H9 (cell line): Measurements from ENCODE around the gene ZAP70. TPM values are rescaled to one million over a fixed set of nuclear protein-coding genes. Genes with fewer than 3 reads are reported as not detected.

Experiments used
- DNase-seq: peaks from one replicate; pipeline ENCODE4 v3.0.0-alpha.2; 2017
- H2AFZ ChIP-seq: one replicate; pipeline ENCODE4 v1.6.1; 2013; ENCODE audit warnings: mild to moderate bottlenecking, low read length, control low read depth, moderate library complexity
- H2AK5ac ChIP-seq: 2 replicates; pipeline ENCODE4 v1.6.1; 2013; ENCODE audit warnings: low read length, control low read depth, mixed read lengths; ENCODE audit not compliant: insufficient read length
- H2BK120ac ChIP-seq: one replicate; pipeline ENCODE4 v1.6.1; 2013; ENCODE audit warnings: low read depth, mild to moderate bottlenecking, low read length, control low read depth, inconsistent platforms; ENCODE audit not compliant: poor library complexity, severe bottlenecking
- H2BK12ac ChIP-seq: 2 replicates; pipeline ENCODE4 v1.6.1; 2013; ENCODE audit warnings: low read length, control low read depth, mixed read lengths, low read depth; ENCODE audit not compliant: insufficient read length
- H2BK15ac ChIP-seq: 2 replicates; pipeline ENCODE4 v1.6.1; 2013; ENCODE audit warnings: low read depth, low read length, control low read depth
- H2BK20ac ChIP-seq: one replicate; pipeline ENCODE4 v1.6.1; 2013; ENCODE audit warnings: low read depth, mild to moderate bottlenecking, low read length, control low read depth, inconsistent platforms; ENCODE audit not compliant: poor library complexity, severe bottlenecking
- H2BK5ac ChIP-seq: 2 replicates; pipeline ENCODE4 v1.6.1; 2013; ENCODE audit warnings: low read length, control low read depth, mixed read lengths; ENCODE audit not compliant: insufficient read length
- H3K14ac ChIP-seq: 2 replicates; pipeline ENCODE4 v1.6.1; 2013; ENCODE audit warnings: low read length, control low read depth; ENCODE audit not compliant: insufficient read depth
- H3K18ac ChIP-seq: 2 replicates; pipeline ENCODE4 v1.6.1; 2013; ENCODE audit warnings: low read depth, mild to moderate bottlenecking, mixed read lengths, low read length, control low read depth; ENCODE audit not compliant: insufficient read length
- H3K23ac ChIP-seq: 2 replicates; pipeline ENCODE4 v1.6.1; 2013; ENCODE audit warnings: low read length, control low read depth, mixed read lengths, low read depth; ENCODE audit not compliant: insufficient read length
- H3K23me2 ChIP-seq: 2 replicates; pipeline ENCODE4 v1.6.1; 2013; ENCODE audit warnings: low read depth, mild to moderate bottlenecking, mixed read lengths, low read length, control low read depth; ENCODE audit not compliant: insufficient read length, poor library complexity, severe bottlenecking
- H3K27ac ChIP-seq: 2 replicates; pipeline ENCODE4 v1.5.1; 2013; ENCODE audit warnings: low read length, control low read depth, mixed read lengths, low read depth; ENCODE audit not compliant: insufficient read length
- H3K27me3 ChIP-seq: 2 replicates; pipeline ENCODE4 v1.6.1; 2013; ENCODE audit warnings: low read length, control low read depth, inconsistent platforms; ENCODE audit not compliant: insufficient read depth
- H3K4ac ChIP-seq: 2 replicates; pipeline ENCODE4 v1.6.1; 2013; ENCODE audit warnings: low read depth, mild to moderate bottlenecking, control low read depth, inconsistent platforms, low read length, moderate library complexity
- H3K4me1 ChIP-seq: 2 replicates; pipeline ENCODE4 v1.6.1; 2013; ENCODE audit warnings: low read length, control low read depth, inconsistent platforms; ENCODE audit not compliant: insufficient read depth
- H3K4me2 ChIP-seq: 2 replicates; pipeline ENCODE4 v1.6.1; 2013; ENCODE audit warnings: low read length, control low read depth, mixed read lengths; ENCODE audit not compliant: insufficient read length, insufficient read depth
- H3K56ac ChIP-seq: 2 replicates; pipeline ENCODE4 v1.6.1; 2013; ENCODE audit warnings: low read depth, mild to moderate bottlenecking, mixed read lengths, low read length, control low read depth; ENCODE audit not compliant: insufficient read length
- H3K79me1 ChIP-seq: 2 replicates; pipeline ENCODE4 v1.6.1; 2013; ENCODE audit warnings: low read depth, mild to moderate bottlenecking, moderate library complexity, low read length, control low read depth, inconsistent platforms; ENCODE audit not compliant: insufficient read depth, poor library complexity, severe bottlenecking
- H3K79me2 ChIP-seq: 2 replicates; pipeline ENCODE4 v1.6.1; 2013; ENCODE audit warnings: low read length, control low read depth, inconsistent platforms; ENCODE audit not compliant: insufficient read depth
- H3K9ac ChIP-seq: 2 replicates; pipeline ENCODE4 v1.6.1; 2013; ENCODE audit warnings: low read length, control low read depth, mixed read lengths; ENCODE audit not compliant: insufficient read length; ENCODE audit errors: extremely low read depth
- H3K9me3 ChIP-seq: one replicate; pipeline ENCODE4 v1.6.1; 2013; ENCODE audit warnings: low read depth, low read length, inconsistent platforms; ENCODE audit not compliant: control insufficient read depth
- H3T11ph ChIP-seq: one replicate; pipeline ENCODE4 v1.6.1; 2013; ENCODE audit warnings: mild to moderate bottlenecking, low read length, control low read depth, inconsistent platforms
- H4K20me1 ChIP-seq: one replicate; pipeline ENCODE4 v1.6.1; 2013; ENCODE audit not compliant: control insufficient read depth, insufficient read length, insufficient read depth
- H4K5ac ChIP-seq: 2 replicates; pipeline ENCODE4 v1.6.1; 2013; ENCODE audit warnings: low read depth, mild to moderate bottlenecking, mixed read lengths, low read length, control low read depth; ENCODE audit not compliant: insufficient read length
- H4K8ac ChIP-seq: replicated peaks from 2 replicates; pipeline ENCODE4 v1.6.1; 2013; ENCODE audit warnings: low read length, control low read depth, mixed read lengths, low read depth; ENCODE audit not compliant: insufficient read length
- H4K91ac ChIP-seq: 2 replicates; pipeline ENCODE4 v1.6.1; 2013; ENCODE audit warnings: low read depth, mild to moderate bottlenecking, moderate library complexity, mixed read lengths, low read length, control low read depth; ENCODE audit not compliant: insufficient read length
- H3K27ac Mint-ChIP-seq, 3 experiments: 2 replicates in 2 of 3; 3 replicates in 1 of 3; pipeline ENCODE4 v1.8.0; 2020 to 2021; ENCODE audit warnings: mixed read lengths in 3 of 3, mild to moderate bottlenecking in 1 of 3, moderate library complexity in 1 of 3
- H3K27me3 Mint-ChIP-seq: 2 replicates; pipeline ENCODE4 v1.8.0; 2021; ENCODE audit warnings: low read depth, mild to moderate bottlenecking, moderate library complexity, mixed read lengths
- H3K36me3 Mint-ChIP-seq, 3 experiments: 2 replicates in 2 of 3; 3 replicates in 1 of 3; pipeline ENCODE4 v1.8.0; 2020 to 2021; ENCODE audit warnings: low read depth in 3 of 3, mixed read lengths in 3 of 3; ENCODE audit not compliant: insufficient read depth in 1 of 3
- H3K4me1 Mint-ChIP-seq, 2 experiments: 2 replicates each; pipeline ENCODE4 v1.8.0; 2020; ENCODE audit warnings: mixed read lengths in 2 of 2
- H3K4me3 Mint-ChIP-seq, 2 experiments: 2 replicates in 1 of 2; 3 replicates in 1 of 2; pipeline ENCODE4 v1.8.0; 2020 to 2021; ENCODE audit warnings: mild to moderate bottlenecking in 2 of 2, mixed read lengths in 2 of 2, moderate library complexity in 1 of 2
- H3K9me3 Mint-ChIP-seq, 2 experiments: 2 replicates in 1 of 2; 3 replicates in 1 of 2; pipeline ENCODE4 v1.8.0; 2020; ENCODE audit warnings: mild to moderate bottlenecking in 2 of 2, mixed read lengths in 2 of 2, moderate library complexity in 1 of 2
- CTCF ChIP-seq: fragments of 200-600 bp; sonication (generic); conservative IDR thresholded peaks from 3 replicates; pipeline ENCODE4 v1.8.0; 2021; ENCODE audit warnings: antibody characterized with exemption, mild to moderate bottlenecking
- WGBS: extraction: QIAGEN DNeasy Blood & Tissue Kit; methylation state at CpG from one replicate; pipeline ENCODE4 v1.1.7; 2013; ENCODE audit warnings: missing lambda C conversion rate, low lambda C conversion rate, mixed read lengths; ENCODE audit not compliant: insufficient read length; ENCODE audit errors: extremely low coverage; 5-methylcytosine and 5-hydroxymethylcytosine counted together
- total RNA-seq: library from RNA; stranded (reverse); gene quantifications from 2 replicates; pipeline ENCODE4 v1.2.1, GENCODE V29; 2021

Gene ZAP70
- total RNA-seq, 1 experiment from 2014 or later: 0.24 TPM

- H3K79me2 ChIP-seq: no peaks in the 10 kb centered on the region
- no peak overlapping the region for H2AK5ac ChIP-seq
- no peaks in the 10 kb centered on the region for H3K9me3 ChIP-seq
- Mint-ChIP-seq H3K36me3 (no peaks in the 10 kb centered on the region; a peak in 1 of 7 replicates), H3K27me3 (no peaks in the 10 kb centered on the region; the same call in 1 of the 2 replicates), H3K9me3 (peaks cover 0 to 2% of the 10 kb centered on the region in 2 experiments; a peak in 3 of 5 replicates), H3K27ac (no peak overlapping the region), H3K4me3 (no peak overlapping the region), H3K4me1 (no peaks in the 10 kb centered on the region)
- no peak overlapping the region for H3K18ac ChIP-seq
- H3K27me3 ChIP-seq: no peaks in the 10 kb centered on the region
- no peak overlapping the region for H4K5ac ChIP-seq
- H3K4ac ChIP-seq: no peak overlapping the region
- no peak for TF ChIP-seq CTCF
- no peak overlapping the region for H3K9ac ChIP-seq
- no peak overlapping the region for H2AFZ ChIP-seq
- DNase-seq: no peak
- no peak overlapping the region for H3K4me2 ChIP-seq
- no peak overlapping the region for H3K27ac ChIP-seq
- no peaks in the 10 kb centered on the region for H4K20me1 ChIP-seq
- H2BK5ac ChIP-seq: no peak overlapping the region
- no peaks in the 10 kb centered on the region for H3K4me1 ChIP-seq
- no peaks in the 10 kb centered on the region for H3K79me1 ChIP-seq
- H3K23ac ChIP-seq: no peak overlapping the region
- no peak overlapping the region for H2BK120ac ChIP-seq
- no peak overlapping the region for H2BK20ac ChIP-seq
- H3K14ac ChIP-seq: no peak overlapping the region; the same call in 1 of the 2 replicates
- H2BK12ac ChIP-seq: no peak overlapping the region
- no peak overlapping the region for H3K56ac ChIP-seq
- H3K23me2 ChIP-seq: no peaks in the 10 kb centered on the region
- H2BK15ac ChIP-seq: no peak overlapping the region
- H4K8ac ChIP-seq: no peak overlapping the region
- no peak overlapping the region for H3T11ph ChIP-seq
- WGBS: no CpG with 5 or more reads among the region's 12 CpGs
- H4K91ac ChIP-seq: no peak overlapping the region
Observed at GRCh38 chr2:97731274-97732020, 18.1 kb downstream of the ZAP70 start.
